ENCODE data around the gene EVC.

DNA sequence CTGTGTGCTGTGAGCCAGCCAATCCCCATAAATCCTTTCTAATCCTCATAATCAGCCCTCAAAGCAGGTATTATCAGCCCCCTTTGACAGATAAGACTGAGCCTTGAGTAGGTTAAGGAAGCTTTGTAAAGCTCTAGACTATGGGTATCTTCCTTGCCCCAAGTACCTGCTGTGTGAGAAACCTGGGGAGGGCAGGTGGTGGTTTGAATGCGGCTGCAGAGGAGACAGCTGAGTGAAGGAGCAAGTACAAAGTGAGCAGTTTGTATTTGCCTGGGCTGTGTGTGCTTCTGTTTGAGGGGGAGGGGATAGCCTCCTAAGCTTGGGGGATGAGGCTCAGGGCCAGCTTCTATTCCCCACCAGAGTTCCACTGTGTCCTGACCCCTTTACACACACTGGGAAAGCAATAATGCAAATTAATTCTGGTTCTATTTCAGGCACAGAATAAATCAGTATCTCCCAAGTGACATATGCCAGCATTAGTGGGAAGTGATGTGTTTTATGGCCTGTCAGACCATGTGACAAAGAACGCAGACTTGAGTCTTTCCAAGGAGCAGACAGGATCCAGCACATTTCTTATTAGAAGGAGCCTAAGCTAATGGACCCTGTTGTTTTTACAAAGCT is 63.5 kb downstream of the EVC start:
- TF ChIP-seq, protein P1, sequence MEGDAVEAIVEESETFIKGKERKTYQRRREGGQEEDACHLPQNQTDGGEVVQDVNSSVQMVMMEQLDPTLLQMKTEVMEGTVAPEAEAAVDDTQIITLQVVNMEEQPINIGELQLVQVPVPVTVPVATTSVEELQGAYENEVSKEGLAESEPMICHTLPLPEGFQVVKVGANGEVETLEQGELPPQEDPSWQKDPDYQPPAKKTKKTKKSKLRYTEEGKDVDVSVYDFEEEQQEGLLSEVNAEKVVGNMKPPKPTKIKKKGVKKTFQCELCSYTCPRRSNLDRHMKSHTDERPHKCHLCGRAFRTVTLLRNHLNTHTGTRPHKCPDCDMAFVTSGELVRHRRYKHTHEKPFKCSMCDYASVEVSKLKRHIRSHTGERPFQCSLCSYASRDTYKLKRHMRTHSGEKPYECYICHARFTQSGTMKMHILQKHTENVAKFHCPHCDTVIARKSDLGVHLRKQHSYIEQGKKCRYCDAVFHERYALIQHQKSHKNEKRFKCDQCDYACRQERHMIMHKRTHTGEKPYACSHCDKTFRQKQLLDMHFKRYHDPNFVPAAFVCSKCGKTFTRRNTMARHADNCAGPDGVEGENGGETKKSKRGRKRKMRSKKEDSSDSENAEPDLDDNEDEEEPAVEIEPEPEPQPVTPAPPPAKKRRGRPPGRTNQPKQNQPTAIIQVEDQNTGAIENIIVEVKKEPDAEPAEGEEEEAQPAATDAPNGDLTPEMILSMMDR (IDR thresholded peaks at IDR 0.05; ENCODE audit: low read length) = no peak
- no peak for TF ChIP-seq EZH2 (optimal IDR thresholded peaks at IDR 0.05; ENCODE audit: low read depth, low read length)

Data from MM.1S (cell line).